GM19043 (cell line): Measurements from ENCODE around the gene UBE2I.

ENCODE experiments used
- ATAC-seq: cut with Tn5 transposase; IDR thresholded peaks from one replicate; pipeline ENCODE4 v1.9.1; 2021; ENCODE audit warnings: low read depth; ENCODE audit not compliant: unreplicated experiment

The UBE2I gene

DNA sequence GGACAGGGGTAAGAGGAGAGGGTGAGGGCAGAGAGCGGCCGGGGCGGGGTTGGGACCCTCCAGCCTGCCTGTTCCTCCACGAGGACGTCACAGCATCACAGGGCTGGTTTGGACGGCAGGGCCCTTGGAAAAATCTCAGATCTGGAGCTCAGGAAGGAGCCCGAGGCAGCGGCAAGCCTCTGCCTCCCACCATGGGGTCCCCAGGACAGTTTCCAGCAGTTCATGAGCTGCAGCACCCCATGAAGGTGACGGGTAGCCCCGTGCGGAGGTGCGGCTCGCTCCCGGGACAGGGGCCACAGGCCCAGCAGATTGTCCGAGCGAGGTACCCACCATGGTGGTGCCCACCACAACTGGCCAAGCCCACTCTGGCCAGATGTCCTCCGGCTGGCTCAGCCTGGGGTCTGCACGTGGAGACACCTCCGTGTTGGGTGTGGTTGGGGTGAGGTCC, 32.3 kb upstream of the UBE2I start:
- no peak for ATAC-seq

DNA sequence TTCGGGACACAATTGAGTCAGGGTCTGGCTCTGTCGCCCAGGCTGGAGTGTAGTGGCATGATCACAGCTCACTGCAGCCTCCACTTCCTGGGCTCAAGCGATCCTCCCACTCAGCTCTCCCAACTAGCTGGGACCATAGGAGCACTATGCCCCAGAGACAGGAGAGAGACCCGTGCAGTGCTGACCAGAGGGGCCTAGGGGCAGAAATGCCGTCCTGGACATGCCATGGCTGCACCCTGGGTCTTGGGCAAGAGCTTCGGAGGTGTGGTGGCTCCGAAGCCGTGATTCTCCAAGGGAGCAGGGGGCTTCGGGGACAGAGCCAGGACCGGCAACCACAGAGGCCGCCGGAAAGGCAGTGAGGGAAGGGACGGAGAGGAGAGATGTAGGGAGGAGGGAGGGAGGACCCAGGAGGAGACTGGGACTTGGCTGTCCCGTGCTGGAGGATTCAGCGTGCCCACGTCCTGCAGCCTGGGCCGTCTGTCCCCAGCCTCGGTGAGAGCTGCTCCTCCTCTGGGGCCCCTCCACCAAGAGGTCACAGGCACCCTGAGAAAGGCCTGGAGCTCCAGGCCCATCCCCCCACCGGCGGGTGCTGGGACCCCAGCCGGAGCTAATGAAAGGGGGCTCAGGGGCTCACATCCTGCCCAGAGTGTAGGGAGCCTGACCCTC, 31.7 kb upstream of the UBE2I start:
- no peak for ATAC-seq

DNA sequence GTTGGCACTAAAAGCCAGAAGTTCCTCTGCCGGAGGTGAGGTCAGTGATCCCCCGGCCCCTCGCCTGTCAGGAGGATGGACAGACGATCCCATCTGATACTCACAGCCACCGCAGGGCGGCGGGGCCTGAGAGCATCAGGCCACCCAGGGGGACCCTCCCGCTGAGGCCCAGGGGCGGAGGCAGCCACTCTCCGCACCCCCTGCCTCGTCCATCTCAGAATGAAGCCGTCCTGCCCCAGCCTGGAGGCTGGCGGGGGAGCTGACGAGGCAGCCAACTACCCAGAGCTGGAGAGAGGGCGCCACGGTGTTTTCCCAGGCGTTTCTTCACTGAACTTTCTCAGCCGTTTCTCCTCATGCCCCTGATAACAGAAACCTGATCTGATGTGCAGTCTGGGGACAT, 31.0 kb upstream of the UBE2I start:
- ATAC-seq: no peak

DNA sequence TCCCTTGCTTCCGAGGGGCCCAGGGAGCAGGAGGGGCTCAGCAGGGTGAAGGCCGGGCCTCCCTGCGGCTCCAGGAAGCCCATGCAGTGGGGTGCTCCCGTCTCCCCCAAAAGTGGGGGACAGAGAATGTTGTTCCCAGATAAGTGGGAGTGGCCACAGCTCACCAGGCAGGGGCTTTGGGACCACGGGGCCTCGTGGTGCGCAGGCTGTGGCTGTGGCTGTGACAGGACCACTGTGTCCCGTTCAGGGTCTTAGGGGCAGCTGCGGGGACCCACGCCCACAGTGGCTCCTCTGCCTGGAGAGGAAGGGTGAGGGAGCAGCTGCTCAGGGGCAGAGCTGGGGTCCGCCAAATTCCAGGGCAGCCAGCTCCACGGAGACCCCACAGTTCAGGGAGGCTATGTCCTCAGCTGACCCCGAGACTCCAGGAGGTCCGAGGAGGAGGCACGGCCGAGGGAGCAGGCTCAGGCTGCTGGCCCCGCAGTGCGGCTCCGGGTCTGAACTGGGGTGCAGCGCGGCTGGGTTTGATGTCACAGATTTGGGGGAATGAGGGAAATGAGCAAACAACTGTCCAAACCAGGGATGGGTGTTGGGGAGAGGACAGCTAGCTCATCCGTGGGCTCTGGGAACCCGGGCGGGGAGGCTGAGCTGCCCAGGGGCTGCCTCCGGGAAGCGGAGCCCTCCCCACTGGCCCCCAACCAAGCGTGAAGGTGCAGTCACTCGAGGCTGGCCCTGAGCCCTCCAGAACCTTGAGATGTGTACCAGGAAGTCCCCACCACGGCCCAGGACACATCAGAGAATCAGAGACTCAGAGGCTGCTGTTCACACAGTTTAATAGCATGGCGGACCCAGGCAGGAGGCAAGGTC, 30.1 kb upstream of the UBE2I start:
- ATAC-seq: no peak

DNA sequence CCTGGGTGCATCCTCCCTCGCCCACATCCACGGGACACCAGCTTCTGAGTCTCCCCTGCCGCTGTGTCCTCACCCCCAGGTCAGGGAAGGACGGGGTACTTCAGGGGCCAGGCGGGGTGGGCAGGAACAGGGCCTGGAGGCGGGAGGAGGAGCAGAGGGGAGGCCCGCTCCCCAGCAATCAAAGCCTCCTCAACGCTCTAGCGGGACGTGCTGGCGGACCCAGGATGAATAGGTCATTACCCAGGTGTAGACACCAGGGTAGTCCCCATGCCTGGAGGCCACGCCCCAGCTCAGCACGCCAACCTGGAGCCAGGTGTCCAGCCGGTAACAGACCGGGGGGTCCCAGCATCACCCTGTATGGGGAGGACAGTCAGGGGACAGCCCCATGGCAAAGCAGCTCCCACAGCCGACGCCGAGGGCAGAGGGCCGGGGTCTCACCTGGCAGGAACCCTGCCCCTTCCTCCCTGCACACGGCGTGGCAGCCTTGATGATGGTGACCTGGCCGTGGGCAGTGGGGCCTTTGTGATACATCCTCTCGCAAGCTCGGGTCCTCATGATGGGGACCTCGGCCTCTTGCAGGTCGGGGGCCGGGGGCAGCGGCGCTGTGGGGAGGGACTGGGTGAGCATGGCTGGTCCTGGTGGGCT, 29.4 kb upstream of the UBE2I start:
- no peak for ATAC-seq

DNA sequence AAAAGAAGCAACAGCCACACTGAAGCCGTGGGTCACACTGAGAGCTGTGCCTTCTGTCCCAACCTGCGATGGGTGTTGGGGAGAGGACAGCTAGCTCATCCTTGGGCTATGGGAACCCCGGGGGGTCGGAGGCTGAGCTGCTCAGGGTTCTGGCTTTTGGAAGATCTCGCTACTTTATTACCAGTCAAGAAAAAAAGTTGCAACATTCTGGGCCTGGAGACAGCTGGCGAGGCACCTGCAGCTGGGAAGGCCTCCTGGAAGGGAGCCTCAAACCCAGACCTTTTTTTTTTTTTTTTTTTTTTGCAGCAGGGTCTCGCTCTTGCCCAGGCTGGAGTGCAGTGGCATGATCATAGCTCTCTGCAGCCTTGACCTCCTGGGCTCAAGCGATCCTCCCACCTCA, 28.7 kb upstream of the UBE2I start:
- no peak for ATAC-seq

DNA sequence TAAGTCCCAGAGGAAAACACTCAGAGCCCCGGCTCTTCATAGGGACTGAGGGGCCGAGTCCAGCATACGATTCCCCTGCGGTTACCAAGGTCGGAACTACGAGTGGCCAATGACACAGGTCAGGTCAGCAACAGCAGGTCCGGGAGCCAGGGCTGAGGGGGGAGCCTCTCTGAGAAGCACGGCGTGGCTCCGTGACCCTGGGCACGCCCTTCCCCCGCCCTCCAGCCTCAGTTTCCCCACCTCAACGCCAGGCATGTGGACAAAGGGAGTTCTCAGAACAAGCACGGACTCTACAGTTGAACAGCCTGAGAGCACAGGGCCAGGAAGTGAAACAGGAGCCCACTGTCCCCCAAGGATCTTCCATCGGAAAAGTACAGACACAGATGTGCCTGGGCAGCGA, 27.9 kb upstream of the UBE2I start:
- no peak for ATAC-seq

DNA sequence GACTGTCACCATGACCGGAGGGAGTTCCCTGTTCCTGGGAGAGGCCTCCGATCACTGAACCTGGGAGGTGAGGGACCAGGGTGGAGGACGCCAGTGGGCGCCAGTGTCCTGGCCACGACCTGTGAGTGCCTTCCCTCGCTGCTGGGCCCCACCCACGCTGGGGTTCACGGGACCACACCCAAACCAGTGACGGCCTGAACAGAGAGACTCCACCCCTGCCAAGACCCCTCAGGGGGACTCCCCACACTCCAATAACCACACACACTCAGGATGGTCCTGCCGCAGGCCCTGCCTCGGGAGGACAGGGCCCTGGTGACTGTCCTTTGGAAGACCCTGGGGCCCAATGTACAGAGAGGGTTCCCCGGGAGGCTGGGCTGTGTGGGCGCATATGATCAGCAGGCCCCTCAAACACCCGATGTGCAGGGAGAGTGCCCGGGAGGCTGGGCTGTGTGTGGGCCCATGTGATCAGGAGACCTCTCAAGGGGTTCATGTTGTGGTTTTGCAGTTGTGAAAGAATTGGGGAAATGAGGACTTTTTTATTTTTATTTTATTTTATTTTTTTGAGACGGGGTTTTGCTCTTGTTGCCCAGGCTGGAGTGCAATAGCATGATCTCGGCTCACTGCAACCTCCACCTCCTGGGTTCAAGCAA, 27.0 kb upstream of the UBE2I start:
- ATAC-seq: no peak

DNA sequence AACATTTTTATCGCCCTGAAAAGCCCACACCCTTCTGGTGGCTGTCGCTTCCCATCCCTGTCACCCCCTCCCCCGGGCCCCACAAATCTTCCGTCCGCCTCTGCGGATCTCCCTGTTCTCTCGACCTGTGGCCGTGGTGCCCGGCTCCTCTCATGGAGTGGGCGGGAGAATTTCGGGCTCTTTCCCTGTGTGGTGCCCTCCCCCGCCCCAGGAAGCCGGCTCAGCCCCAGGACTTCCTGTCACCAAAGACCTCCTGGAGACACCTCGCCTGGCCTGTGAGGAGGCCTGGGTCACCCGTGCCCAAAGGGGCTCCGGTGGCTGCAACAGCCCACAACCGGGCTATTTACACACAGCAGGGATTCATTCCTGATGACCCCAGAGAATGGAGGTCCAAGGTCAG, 26.1 kb upstream of the UBE2I start:
- ATAC-seq: no peak

DNA sequence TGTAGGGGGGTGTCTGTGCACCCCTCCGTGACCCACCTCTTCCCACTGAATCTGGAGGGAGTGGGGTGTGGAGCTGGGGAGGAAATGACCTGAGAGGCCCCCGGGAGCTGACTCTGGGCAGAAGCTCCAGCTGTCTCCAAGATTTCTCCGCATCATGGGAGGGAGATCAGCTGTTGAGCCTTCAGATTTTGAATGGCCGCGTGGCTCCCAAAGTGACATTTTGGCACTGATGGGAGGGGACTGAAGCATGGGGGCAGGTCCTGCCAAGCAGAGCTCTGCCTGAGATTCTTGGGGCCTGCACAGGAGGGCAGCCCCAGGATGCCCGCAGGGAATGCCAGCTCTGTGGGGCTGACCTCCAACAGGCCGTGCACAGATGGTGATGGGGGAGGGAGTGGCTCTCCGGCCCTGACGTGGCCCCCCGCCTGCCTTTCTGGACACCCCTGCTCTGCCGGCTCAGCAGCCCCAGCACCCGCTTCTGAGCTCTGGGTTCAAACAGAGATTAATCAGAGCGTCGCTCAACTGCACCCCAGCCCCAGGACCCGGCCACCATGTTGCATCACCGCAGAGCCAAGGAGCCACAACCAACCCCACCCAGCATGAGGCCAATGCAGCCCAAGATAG, 25.3 kb upstream of the UBE2I start:
- no peak for ATAC-seq

DNA sequence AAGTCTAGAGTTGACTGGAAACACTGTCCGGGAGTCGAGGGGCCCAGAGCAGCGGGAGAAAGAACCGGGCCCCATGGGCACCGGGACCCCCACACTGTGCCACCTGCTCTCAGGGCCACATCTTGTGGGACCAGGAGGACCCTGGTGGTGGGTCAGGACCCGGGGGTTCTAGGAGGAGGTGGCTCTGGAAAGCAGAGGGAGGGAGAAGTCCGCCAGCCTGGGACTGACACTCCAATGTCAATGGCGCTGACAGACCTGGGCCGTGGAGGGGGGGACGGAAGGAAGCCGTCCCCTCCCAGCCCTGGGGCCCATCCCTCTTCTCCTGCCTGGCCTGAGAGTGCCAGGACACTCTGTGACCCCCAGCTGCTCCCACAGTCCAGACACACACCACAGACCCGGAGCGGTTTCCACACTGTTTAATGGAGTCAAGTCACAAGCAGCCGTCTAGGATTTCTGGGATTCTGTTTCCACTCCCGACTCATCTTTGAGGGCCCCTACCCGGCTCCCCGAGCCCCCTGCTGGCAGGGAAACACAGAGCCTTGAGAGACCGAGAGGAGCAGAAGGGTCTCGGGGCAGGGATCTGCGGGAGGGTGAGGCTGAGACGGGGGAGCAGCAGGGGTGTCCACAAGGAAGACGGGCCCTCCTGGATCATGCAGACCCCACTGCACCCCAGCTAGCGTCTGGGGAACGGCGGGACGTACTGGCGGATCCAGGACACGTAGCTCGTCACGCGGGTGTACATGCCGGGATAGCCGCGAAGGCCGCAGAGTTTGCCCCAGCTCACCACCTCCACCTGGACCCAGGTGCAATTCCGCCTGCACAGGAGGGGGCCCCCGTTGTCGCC, 23.5 kb upstream of the UBE2I start:
- no peak for ATAC-seq

DNA sequence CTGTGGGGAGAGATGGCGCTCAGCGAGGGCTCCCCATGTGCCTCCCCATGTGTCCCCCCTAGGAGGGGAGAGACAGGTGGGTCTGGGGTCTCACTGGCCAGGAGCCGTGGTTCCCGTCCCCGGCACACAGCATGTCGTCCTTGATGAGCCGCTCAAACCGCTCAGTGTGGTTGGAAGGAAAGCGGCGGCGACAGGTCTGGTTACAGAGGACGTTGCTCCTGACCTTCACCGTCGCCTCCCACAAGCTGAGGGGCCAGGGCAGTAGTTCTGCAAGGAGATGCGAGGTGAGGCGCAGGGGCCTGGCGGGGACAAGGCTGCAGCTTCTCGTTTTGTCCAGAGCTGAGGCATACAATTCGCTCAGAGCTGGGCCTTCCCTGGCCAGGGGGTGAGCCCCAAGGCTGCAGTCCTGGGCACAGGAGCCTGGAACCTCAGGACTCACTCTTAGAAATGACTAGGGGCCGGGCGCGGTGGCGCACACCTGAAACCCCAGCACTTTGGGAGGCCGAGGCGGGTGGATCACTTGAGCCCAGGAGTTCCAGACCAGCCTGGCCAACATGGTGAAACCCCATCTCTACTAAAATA, 22.8 kb upstream of the UBE2I start:
- no peak for ATAC-seq

DNA sequence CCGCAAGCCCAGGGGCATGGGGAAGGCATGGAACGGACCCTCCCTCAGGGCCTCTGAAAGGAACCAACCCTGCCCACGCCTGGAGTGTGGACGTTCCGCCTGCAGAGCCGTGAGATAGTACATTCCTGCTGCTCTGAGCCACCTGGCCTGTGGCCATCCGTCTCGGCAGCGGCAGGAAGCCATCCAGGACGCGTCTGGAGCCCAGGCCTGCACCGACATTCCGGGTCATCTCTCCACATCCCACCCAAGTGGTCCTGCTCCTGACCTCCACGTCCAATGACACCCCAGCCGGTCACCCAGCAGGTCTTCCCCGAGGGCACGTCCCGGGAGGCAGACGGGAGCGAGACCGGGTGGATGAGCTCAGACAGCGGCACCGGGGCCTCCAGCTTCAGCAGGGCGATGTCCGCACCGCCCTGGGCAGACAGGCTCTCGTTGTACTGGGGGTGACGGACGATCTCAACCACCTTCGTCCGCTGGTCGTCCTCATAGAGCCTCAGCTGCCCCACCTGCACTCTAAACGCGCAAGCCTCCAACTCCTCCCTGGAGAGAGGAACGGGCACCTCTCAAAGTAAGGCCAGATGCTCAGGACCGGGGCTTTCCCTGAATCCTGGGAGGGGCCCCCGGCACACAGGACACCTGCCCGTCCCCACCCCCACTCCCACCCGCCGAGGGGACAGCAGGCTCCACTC, 21.3 kb upstream of the UBE2I start:
- no peak for ATAC-seq

DNA sequence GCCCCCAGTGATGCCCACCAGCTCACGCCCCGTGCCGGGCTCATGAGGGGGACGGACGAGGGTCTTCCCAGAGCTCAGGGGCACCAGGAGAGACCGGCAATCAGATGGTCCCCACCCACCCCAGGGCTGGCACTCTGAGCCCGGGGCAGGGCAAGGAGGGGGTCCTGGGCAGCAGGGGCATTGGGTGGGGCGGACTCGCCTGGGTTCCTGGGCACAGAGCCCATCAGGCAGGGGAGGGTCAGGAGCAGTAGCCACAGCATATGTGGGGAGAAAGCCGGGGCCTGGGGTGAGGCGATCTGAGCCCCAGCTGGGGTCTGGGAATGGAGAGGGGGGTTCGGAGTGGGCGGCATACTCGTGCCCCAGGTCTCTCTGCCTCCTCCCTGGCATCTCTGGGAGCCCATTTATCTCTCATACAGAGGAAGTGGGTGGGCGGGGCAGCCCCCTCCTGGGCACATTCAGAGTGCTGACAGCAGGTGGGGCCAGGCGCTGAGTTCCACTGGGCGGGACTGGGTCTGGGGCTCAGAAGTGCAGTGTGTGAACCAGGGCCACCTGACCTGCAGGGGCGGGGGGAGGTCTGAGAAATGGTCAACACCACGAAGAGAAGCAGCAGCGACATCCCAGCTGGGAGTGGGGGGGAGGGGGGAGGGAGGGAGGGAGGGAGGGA, 20.5 kb upstream of the UBE2I start:
- ATAC-seq: no peak

DNA sequence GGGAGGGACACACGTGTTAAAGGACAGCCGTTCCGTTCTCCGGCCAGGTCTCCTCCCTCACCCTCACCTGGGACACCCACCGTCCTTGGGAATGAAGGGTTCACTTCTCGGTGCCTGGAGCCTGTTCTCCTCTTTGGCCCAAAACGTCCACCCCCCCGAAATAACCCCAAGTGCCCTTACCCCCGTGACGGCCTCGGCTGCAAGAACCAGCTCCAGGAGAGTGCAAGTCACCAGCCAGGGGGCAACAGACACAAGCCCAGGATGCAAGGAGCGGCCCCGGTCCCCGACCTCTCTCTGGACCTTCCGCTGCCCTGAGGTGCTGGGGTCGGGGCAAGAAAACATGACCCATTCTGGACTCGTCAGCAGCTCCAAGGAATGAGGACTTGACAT, 20.0 kb upstream of the UBE2I start:
- no peak for ATAC-seq

DNA sequence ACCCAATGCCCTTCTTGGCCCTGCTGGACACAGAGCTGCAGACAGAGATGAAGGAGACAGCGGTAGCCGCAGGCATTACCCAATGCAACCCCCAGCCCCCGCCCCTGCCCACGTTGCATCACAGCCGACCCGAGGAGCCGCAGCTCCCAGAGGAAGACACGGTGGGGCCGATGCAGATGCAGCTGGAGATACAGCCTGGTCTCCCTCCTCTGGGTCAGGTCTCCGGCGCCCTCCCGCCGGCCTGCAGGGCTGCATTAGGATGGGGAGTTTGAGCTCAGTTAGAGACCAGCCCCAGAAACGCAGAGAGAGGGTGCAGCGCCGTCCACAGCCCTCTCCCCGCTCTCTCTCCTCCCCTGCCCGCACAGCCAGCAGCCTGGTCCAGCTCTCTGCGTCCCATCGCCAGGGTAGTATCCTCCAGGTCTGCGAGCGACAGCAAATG, 19.4 kb upstream of the UBE2I start:
- no peak for ATAC-seq

DNA sequence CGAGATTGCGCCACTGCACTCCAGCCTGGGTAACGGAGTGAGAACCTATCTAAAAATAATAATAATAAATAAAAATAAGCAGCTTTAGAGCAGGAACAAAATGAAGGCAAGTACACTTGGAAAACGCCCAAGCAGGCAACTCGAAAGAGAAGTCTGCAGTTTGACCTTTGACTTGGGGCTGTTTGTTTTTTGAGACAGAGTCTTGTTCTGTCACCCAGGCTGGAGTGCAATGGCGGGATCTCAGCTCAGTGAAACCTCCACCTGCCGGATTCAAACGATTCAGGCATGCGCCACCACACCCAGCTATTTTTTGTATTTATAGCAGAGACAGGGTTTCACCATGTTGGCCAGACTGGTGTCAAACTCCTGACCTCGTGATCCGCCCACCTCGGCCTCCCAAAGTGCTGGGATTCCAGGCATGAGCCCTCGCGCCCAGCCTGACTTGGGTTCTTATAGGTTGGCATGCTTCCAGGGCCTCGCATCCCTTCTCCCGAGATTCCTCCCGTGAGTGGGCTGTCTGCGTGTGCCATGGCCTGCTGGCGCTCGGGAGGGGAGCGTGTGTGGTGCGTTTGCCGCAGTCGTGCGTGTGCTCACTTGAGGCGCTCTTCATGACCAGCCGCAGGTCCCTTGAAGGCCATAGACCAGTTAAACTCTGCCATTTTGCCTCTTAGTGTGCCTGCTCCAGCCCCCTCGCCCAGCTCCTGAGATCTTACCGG, 18.4 kb upstream of the UBE2I start:
- ATAC-seq: no peak

DNA sequence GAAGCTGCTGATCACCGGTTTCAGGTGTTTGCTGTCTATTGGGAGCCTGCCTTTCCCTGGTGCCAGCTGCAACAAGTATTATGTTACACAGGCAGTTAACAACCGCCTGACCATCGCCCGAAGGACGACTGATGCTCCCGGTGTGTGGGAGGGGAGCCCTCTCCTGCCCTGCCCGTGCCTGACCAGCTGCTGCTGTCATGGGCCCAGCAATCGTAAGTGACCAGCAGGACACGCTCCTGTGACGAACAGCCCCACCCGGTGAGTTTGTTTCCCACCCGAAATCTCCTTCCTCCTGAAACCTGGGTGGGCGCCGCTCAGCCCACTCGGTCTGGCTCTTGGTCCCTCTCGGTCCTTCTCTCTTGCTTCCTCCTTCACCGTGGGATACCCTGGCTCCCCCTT, 17.9 kb upstream of the UBE2I start:
- ATAC-seq: no peak
